Measurements from ENCODE around the gene CDK14.

DNA sequence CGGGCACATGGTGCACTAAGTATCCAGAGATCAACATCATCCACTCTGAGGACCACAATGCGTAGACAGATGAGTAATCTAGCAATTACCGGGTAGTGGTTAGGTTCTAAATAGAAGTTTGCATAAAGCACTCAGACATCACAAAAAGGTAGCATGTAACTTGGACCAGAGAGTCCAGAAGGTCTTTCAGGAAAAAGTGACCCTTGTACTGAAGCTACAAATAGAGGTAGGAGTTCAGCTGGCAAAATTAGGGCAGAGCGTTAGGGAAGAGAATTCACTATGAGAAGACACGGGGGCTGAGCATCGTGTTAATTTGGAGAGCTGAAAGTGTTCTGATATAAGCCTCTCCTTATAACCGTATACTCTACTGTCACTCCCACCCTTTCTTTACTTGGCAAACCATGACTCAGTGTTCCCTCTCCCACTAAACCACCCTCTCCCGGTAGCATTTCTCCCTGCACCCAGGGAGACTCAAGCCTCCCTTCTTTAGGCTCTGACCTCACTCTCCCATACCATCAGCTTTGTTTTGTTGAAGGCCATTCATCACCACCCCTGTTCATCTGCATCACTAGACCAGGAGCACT is 445.9 kb downstream of the CDK14 start:
- TF ChIP-seq EZH2 (IDR thresholded peaks at IDR 0.05) = no peak
- no peak for TF ChIP-seq POLR2AphosphoS5 (IDR thresholded peaks at IDR 0.05; ENCODE audit: borderline replicate concordance, low read depth, low read length)
- no peak for TF ChIP-seq FOXP2 (optimal IDR thresholded peaks at IDR 0.05; ENCODE audit: control extremely low read depth, extremely low read length, insufficient read depth)

All from SK-N-MC (cell line).